ENCODE data around the gene CDH23.

The CDH23 gene

GRCh38 chr10:71393841-71394475 is 2.8 kb upstream of the CDH23 start:
- no peak for DNase-seq

GRCh38 chr10:71394926-71395562 is 1.7 kb upstream of the CDH23 start:
- DNase-seq = no peak

DNA sequence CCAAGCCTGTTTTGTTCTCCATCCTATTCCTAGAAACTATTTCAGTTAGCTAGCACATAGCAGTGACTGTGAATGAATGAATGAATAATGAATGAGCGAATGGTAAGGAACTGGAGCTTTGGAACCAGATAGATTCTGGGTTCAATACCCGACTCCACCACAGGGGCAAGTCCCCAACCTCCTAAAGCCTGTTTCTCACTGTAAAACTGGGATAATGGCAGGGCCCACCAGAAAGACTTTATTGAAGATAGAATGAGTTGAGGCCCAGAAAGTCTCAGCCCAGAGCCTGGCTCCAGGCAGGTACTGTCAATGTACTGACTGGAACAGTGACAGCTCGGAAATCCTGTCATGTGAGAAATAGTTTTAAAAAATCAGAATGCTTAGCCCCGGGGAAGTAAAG is 1.1 kb upstream of the CDH23 start:
- DNase-seq = no peak

- peak in 1 of 2 donors; percentile 18 for DNase-seq
Measured at GRCh38 chr10:71396084-71396710, 523 bp upstream of the CDH23 start.

GRCh38 chr10:71397296-71398212 is 834 bp downstream of the CDH23 start:
- no peak for DNase-seq

DNA sequence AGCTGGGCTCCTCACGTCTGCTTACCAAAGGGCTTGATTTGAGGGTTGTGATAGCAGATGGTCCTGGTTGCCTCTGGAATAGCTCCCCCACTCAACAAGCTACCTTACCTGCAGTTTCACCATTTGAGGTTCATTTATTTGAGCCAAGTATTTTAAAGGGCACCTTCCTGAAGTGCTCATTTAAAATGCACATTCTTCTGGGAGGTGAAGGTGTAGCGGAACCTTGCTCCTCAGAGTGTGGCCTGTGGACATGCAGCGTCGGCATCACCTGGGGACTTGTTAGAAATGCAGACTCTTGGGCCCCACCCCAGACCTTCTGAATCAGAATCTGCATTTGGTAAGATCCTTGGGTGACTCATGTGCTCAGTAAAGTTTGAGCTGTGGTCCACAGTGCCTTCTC is 2.3 kb downstream of the CDH23 start:
- DNase-seq = no peak

DNA sequence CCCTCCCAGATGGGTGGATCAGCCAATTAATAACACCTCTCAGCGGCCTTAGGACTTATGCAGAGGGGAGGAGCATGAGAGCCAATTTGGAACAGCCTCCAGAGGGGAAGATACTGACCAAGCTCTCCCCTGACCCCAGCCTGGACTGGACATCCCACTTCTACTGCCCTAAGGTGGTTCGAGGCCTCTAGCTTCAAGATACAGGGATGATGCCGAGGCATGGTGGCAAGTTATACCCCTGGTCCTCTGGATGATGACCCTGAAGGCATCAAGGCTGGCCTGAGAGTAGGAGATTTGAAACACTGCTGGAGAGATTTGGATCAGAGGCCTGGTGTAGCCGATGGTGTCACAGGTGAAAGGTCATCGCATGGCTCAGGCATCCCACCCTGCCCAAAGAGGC is 3.2 kb downstream of the CDH23 start:
- DNase-seq = no peak

GRCh38 chr10:71401056-71401455 is 4.3 kb downstream of the CDH23 start:
- no peak for DNase-seq

GRCh38 chr10:71402005-71402404 is 5.3 kb downstream of the CDH23 start:
- no peak for DNase-seq

- no peak for DNase-seq
Measured at GRCh38 chr10:71404503-71405295, 8.0 kb downstream of the CDH23 start.

- no peak for DNase-seq
Measured at GRCh38 chr10:71406878-71407277, 10.2 kb downstream of the CDH23 start.

DNA sequence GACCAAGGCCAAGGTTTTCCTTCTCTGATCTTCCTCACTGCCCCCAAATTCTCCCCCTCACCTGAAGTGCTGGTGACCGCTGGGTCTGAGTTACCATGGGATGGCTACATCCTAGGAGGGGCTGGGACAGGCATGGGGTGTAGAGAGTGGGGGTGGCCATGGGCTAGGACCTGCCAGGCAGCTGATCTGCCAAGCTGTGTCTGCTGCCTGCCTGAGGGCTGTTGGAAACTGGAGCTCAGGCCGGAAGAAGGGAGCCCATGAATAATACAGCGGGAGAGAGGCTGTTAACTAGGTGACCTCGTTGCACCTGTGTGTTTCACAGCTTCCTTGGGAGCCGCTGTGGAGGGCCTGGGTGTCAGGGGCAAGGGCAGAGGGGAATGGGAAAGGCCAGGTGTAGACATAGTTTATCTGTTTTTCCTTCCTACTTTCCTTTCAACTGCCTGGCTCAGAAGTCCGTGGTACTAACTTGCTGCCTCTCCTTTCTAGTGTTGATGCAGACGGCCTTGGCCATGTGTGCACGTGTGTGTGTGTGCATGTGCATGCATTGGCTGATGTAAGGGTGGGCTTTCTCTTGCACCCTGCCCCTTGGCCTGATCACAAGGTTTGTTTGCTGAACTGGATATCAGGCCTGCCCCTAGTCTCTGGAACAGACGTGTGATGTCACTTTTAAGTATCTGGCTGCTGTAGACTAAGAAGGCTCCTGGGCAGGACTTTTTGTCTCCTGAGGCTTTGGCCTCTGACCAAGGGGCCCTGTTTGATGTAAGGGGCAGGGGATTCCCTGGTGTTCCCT is 11.9 kb downstream of the CDH23 start:
- DNase-seq = no peak

DNA sequence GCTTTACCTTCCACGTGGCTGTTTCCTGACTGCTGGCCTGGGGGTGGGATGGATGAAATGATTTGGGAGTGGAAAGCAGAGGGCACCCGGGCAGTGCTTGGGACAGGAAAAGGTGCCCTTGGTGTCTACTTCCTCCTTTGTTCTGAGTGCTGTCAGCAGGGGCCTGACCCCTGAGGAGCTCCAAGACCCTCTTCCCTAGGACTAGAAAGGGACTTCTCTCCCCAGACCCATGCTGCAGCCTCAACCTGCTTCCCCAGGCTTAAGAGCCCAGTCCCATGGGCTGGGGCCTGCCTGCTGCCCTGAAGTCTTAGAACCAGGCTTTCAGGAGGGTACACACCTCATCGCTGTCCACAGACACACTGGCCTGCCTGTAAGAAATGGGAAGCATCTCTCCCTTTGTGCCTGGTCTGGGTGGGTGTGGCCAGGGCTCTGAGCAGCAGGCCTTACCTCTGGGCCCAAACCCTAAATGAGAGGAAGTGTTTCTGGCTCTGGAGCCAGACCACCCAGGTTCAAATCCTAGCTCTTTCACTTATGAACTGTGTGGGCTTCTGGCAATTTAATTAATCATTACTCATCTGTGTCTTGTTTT is 12.9 kb downstream of the CDH23 start:
- DNase-seq = no peak

- no peak for DNase-seq
Measured at GRCh38 chr10:71413581-71413980, 16.9 kb downstream of the CDH23 start.

DNA sequence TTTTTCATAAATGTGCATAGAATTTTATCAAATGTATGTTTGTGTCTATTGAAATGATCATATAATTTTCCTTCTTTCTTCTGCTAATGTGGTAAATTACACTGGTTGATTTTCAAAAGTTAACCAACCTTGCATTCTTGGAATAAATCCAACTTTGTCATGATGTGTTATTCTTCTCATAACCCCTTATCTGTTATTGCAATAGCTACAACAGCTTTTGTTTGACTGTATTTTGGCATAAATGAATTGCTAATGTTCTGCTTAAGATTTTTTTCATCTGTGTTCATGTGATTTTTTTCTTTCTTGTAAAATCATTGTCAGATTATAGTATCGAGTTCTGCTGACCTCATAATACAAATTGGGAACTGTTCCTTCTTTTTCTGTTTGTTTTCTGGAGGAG is 17.6 kb downstream of the CDH23 start:
- DNase-seq = no peak

GRCh38 chr10:71419002-71419540 is 22.4 kb downstream of the CDH23 start:
- peak in 1 of 2 donors; percentile 8 for DNase-seq

DNA sequence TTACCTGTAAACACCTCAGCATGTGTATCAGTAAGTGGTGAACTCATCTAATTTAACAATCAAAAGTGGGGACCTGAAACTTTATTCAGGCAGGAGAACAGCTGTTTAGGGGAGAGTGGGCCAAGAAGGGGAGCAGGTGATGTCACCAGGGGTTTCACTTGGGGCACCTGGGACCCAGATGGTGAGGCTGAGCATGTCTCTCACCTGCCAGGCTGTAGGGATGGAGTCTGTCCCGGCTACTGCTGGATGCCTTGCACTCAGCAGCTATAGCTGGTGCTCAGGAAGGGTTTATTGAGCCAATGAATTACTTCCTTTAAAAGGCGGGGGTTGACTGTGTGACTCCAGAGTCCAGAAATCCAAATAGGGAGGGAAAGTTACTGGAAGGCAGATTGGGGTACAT is 23.0 kb downstream of the CDH23 start:
- peak in 1 of 2 donors; percentile 7 for DNase-seq

DNA sequence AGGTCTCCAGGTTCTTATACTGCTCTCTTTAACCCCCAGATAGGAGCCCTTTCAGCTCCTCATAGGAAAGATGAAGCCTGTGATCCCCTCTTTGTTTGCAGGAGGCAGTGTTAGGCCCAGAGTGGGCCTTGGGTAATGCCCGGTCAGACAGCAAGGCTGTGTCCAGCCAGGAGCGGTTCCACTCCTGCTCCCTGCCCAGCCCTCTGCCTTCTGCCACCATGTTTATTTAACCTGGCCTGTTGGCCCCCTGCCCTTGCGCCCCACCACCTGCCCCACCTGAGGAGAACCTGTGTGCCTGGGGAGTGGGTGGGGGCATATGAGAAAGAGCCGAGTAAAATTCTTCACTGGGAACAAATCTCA is 24.3 kb downstream of the CDH23 start:
- DNase-seq = no peak

DNA sequence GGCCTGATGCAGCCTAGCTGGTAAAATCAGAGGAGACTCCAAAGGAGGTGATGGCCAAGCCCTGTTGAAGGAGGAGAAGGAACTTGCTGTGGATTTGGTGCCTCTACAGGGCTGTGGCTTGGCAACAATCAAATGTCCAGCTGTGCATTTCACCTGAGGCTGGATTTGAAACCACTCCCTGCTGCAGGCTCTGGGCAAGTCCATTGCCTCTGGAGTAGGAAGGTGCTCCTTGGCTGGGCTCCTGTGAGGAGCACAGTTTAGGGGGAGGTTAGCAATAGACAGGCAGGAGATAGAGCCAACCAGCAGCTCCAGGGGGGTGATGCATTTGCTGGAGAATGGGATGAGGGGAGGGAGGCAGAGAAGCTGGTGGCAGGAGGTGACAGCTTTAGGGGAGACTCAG is 26.5 kb downstream of the CDH23 start:
- no peak for DNase-seq

GRCh38 chr10:71423901-71424300 is 27.2 kb downstream of the CDH23 start:
- peak in 1 of 2 donors; percentile 9 for DNase-seq
